Measurements from ENCODE around the gene TMEM182. TPM values are rescaled to one million over a fixed set of nuclear protein-coding genes. Genes with fewer than 3 reads are reported as not detected.

The TMEM182 gene
- total RNA-seq, 1 donor from 2014 or later: 6.1 TPM

DNA sequence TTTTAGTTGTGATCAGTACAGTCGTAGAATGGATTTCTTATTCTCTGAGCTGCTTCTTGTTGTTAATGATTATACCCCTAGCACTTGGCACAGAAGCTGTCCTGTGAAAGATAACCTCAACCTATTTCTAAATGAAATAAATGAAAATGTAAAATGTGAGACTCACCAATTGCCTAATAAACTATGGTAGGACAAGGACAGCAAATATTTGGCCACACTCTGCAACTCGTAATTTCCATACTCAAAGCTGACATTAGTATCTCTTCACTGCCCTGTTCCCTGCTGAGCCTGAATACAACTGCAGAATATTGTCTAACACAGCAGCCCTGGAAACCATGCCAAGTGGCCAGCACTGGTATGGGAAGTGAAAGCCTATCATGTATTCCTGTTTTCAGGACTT, 34.5 kb downstream of the TMEM182 start:
- no peak overlapping the region for H3K4me3 ChIP-seq (ENCODE audit: low read depth, low read length)
- TF ChIP-seq CTCF (IDR thresholded peaks at IDR 0.05; ENCODE audit: insufficient read depth, low read length, severe bottlenecking): no peak
- H3K27me3 ChIP-seq (ENCODE audit: control insufficient read depth, insufficient read depth, low read length): no peaks in the 10 kb centered on the region
- no peak for FAIRE-seq
- DNase-seq (ENCODE audit: low read depth): no peak
- no peaks in the 10 kb centered on the region for H3K36me3 ChIP-seq (ENCODE audit: control insufficient read depth, insufficient read depth, low read length)

DNA sequence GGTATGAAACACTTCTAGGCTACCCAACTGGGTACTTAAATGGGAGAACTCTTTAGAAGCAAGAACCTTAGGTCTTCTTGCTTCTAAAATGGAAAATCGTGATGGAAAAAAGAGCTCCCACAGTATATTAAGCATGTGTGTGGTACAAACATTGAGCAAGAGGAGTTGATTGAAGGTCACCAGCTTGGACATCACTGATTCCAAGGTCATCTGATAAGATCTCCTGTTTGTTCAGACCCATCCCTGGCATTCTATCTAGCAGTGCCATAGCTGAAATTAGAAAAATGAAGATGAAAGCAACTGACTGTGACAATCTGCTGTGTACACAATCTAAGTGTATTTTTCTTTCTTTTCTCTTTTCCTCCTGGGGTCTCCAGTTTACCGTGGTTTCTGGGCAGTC, 35.7 kb downstream of the TMEM182 start:
- FAIRE-seq (no peak), DNase-seq (ENCODE audit: low read depth) (no peak)
- no peaks in the 10 kb centered on the region for H3K36me3 ChIP-seq (ENCODE audit: control insufficient read depth, insufficient read depth, low read length)
- no peak for TF ChIP-seq CTCF (IDR thresholded peaks at IDR 0.05; ENCODE audit: insufficient read depth, low read length, severe bottlenecking)
- H3K4me3 ChIP-seq (ENCODE audit: low read depth, low read length): no peak overlapping the region
- no peaks in the 10 kb centered on the region for H3K27me3 ChIP-seq (ENCODE audit: control insufficient read depth, insufficient read depth, low read length)

GRCh38 chr2:102798181-102798580, 36.4 kb downstream of the TMEM182 start:
- FAIRE-seq (no peak), DNase-seq (ENCODE audit: low read depth) (no peak)
- H3K36me3 ChIP-seq (ENCODE audit: control insufficient read depth, insufficient read depth, low read length): no peaks in the 10 kb centered on the region
- no peaks in the 10 kb centered on the region for H3K27me3 ChIP-seq (ENCODE audit: control insufficient read depth, insufficient read depth, low read length)
- TF ChIP-seq CTCF (IDR thresholded peaks at IDR 0.05; ENCODE audit: insufficient read depth, low read length, severe bottlenecking): no peak
- no peak overlapping the region for H3K4me3 ChIP-seq (ENCODE audit: low read depth, low read length)

GRCh38 chr2:102801098-102801718, 39.4 kb downstream of the TMEM182 start:
- DNase-seq (ENCODE audit: low read depth) (no peak), FAIRE-seq (no peak)
- no peak for TF ChIP-seq CTCF (IDR thresholded peaks at IDR 0.05; ENCODE audit: insufficient read depth, low read length, severe bottlenecking)
- no peak overlapping the region for H3K4me3 ChIP-seq (ENCODE audit: low read depth, low read length)
- no peaks in the 10 kb centered on the region for H3K27me3 ChIP-seq (ENCODE audit: control insufficient read depth, insufficient read depth, low read length)
- H3K36me3 ChIP-seq (ENCODE audit: control insufficient read depth, insufficient read depth, low read length): no peaks in the 10 kb centered on the region

DNA sequence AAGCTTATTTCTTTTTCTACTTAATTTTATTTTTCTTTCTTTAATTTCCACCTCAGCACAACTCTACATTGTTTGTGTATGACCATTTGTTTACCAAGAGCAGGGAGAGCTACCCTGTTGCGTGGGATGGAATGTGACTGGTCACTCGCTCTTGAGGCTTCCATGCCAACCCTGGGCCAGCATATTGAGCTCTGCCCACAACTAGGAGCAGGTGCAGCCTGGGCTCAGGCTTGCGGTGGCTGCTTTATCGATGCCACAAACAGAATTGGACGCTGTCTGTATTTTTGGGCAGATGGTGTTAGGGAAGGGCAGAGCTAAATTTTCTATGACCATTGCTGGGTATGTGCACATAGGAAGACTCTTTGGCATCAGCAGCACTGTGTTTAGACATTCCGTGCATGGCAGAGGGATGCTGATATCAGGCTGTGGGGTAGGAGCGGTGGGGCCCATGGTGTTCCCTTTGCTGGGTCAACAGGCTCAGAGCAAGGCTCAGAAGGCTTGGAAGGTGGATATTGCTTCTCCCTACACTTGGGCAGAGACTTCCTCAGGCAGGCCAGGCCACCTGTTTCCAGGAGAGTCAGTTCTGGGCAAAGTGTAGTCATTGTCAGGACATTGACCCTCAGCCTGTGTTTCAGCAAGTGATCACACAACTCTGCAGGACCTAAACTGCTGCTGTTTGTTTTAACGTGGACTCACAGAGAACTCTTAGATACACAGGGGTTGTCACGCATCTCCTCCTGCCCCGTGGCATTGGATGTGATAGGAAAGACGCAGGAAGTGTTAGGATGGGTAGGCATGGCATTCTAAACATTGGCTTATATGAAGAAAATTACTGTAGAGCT, 40.2 kb downstream of the TMEM182 start:
- Histone ChIP-seq H3K27me3 (ENCODE audit: control insufficient read depth, insufficient read depth, low read length) (no peaks in the 10 kb centered on the region), H3K4me3 (ENCODE audit: low read depth, low read length) (no peak overlapping the region), H3K36me3 (ENCODE audit: control insufficient read depth, insufficient read depth, low read length) (no peaks in the 10 kb centered on the region)
- no peak for FAIRE-seq
- no peak for TF ChIP-seq CTCF (IDR thresholded peaks at IDR 0.05; ENCODE audit: insufficient read depth, low read length, severe bottlenecking)
- no peak for DNase-seq (ENCODE audit: low read depth)
